Brain pericyte (primary cell): Measurements from ENCODE around the gene FSTL4.
"Not testable (repeated sequence)": the region's sequence is repeated elsewhere in the genome, so short reads cannot be mapped to it uniquely, and the experiment has no call there.

Experiments used
- DNase-seq: peaks from one replicate; pipeline ENCODE4 v3.0.0-alpha.2; 2012; ENCODE audit warnings: low read depth, low spot score

The FSTL4 gene

DNA sequence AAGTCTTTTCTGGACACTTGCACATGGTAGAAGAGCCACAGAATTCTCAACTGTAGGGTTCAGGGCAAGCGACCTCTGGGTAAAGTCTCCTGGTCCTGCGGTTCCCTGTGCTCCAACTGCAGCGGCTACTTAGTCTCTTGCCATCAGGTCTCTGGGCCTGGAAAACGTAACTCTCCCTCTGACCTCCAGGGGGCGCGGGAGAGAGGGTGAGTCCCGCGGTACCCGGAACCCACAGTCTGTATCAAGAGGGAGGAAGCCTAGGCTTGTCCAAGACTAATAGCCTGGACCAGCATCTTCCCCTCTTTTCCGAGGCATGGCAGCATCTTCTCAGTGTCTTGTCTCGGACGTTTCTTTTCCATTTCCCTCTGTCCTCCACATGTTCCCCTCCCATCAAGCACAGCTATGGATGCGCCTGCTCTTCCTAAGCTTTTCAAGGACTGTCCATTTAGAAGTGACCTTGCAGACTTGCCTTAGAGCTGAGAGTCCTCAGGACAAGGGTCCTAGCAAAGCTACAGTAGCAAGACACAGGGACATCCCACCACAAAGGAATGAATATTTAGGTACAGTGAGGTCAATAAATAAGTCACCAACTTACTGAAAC is 59.3 kb downstream of the FSTL4 start:
- DNase-seq: no peak

DNA sequence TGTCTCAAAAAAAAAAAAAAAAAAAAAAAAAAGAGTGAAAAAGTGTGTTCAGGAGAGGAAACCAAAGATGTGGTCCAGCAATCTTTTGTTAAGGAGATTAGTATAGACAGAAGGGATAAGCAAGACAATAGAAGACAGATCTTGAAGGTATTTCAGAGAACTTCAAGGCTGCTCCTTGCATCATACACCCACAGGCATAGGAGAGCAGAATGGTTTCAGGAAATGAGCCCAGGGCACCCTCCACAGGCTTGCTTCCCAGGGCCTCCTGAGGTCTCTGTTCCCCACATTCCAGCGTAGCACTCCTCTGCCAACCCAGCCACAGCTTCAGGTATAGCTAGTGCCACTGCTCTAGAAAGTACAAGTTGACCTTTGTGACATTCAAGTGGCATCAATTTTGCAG is 65.8 kb downstream of the FSTL4 start:
- DNase-seq: no peak

GRCh38 chr5:133544346-133544745 is 68.0 kb downstream of the FSTL4 start:
- no peak for DNase-seq

- DNase-seq: no peak
Observed at GRCh38 chr5:133539818-133540217, 72.5 kb downstream of the FSTL4 start.

DNA sequence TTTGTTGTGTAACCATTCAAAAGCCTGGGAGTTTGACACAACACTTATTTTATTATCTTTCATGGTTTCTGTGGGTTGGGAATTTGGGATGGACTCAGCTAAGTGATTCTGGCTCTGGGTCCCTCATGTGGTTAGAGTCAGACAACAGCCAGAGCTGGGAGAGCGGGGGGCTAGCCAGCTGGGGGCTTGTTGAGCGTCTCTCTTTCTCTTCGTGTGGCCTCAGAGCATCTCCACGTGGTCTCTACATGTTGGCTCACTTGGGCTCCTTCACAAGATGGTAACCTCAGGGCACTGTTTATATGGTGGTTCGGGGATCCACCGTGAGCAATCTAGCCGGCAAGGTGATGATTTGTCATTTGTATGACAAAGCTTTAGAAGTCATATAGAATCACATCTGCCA is 73.6 kb downstream of the FSTL4 start:
- DNase-seq: no peak

DNA sequence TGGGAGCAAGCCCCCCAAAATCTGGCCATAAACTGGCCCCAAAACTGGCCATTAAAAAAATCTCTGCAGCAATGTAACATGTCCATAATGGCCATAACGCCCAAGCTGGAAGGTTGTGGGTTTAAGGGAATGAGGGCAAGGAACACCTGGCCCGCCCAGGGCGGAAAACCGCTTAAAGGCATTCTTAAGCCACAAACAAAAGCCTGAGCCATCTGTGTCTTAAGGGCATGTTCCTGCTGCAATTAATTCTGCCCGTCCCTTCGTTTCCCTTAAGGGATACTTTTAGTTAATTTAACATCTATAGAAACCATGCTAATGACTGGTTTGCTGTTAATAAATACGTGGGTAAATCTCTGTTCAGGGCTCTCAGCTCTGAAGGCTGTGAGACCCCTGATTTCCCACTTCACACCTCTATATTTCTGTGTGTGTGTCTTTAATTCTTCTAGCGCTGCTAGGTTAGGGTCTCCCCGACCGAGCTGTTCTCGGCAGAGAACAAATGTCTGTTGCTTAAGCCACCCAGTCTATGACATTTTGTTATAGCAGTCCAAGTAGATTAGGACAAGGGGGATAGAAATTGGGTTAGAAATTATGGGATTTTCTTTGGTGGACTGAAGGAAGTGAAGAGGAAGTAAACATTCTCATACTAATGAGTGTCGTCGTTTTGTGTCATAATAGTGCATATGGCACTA is 77.0 kb downstream of the FSTL4 start:
- DNase-seq: not testable (repeated sequence)

DNA sequence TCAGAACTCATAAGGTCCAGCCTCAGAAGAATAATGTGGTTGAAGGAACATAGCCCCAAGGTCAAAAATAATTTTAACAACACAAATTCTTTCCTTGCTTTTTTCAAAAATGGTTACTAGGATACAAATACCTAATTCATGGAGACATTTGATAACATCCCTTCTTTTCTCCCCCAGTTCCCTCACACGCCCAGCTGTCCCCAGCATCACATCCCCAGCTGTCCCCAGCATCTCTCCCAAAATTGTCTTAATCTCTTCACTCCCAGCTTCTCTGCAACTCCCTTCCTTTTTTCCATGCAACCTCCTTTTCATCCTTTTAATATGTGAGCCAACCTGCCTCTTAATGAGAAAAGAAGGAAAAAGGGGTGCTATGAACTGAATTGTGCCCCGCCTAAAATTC is 77.8 kb downstream of the FSTL4 start:
- no peak for DNase-seq

- no peak for DNase-seq
Observed at GRCh38 chr5:133533541-133533940, 78.8 kb downstream of the FSTL4 start.

DNA sequence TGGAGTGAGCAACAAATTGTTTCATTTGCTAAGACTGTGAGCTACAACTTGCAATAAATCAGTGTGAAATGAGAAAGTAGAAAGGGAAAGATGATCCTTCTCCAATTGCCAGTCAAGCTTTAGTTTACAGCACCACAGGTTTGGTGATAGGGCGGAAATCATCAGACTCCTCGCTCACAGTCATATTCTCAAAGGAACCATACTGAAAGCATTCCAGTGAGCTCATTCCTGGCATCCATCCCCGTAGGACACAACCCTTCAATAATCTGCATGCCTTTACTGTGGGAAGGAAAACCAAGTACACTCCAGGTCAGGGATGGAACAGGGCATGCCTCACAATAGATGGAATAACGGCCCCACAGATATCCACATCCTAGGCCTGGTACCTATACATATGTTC is 80.7 kb downstream of the FSTL4 start:
- DNase-seq: no peak

DNA sequence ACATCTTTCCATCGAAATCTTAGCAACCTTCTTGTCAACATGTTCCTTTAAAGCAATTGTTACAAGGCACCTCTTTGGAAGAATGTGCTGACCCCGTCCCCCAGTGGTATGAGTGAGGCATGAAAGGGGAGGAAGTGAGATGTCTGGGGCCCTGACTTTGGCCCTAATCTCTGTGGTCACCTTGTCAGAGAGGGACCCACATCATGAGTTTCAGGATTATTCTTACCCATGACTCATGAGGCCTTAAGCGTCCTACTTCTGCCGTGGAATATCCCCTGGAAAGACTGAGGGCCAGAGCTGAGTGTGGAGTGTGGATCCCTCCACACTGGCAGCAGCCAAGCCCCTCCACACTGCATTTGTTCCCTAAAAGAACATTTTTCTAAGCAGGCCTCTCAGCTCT is 81.2 kb downstream of the FSTL4 start:
- DNase-seq: no peak

GRCh38 chr5:133530270-133530669 is 82.1 kb downstream of the FSTL4 start:
- no peak for DNase-seq

DNA sequence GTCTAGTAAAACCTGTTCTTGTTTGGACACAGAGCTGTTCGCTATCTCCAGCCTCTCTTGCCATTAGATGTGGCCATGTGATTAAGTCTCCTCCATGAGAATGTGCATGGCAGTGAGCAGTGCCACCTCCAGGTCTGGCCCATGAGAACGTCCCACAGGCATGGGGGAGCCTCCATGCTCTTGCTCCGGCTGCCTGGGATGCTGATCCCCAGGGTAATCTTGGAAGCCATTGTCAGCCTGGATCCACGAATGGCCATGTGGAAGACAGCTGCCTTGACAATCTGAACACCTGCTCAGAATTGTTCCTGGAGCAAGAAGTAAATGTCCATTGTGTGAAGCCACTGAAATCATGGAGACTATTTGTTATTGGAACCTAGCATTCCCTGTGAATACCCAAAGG is 83.5 kb downstream of the FSTL4 start:
- DNase-seq: no peak

DNA sequence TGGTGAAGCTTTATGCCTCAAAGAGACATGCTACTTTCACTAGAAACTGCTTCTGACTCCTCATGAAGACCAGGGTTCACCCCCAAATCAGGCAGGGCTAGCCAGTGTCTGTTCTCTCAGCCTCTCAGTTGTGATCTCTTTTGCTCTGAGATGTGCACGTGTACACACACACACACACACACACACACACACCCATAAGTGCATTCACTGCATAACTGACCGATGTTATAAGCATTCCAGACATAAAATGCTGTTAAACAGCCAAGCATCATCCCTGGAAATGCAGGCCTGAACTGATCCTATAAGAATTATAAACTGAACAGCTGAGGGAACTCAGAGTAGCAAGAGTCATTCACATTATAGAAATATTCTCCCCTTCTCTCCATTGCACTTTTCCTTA is 85.0 kb downstream of the FSTL4 start:
- DNase-seq: no peak

DNA sequence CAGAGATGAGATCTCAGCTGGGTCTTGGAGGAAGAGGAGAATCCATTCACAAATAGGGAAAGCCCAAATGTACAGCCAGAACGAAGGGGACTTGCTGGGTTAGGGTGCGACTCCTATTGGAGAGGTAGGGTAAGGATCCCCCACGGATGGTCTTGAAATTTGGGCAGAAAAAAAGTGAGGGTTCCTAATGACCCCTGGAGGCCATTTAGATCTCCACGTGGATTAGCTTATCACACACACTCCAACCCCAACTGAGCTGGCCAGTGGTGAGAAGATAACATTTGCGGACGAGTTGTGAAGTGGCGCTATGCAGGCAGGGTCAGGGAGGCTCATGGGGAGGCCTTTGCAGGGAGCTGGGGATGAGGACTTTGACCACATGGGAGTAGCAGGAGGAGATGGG is 86.0 kb downstream of the FSTL4 start:
- no peak for DNase-seq

GRCh38 chr5:133525126-133525525 is 87.2 kb downstream of the FSTL4 start:
- DNase-seq: no peak

DNA sequence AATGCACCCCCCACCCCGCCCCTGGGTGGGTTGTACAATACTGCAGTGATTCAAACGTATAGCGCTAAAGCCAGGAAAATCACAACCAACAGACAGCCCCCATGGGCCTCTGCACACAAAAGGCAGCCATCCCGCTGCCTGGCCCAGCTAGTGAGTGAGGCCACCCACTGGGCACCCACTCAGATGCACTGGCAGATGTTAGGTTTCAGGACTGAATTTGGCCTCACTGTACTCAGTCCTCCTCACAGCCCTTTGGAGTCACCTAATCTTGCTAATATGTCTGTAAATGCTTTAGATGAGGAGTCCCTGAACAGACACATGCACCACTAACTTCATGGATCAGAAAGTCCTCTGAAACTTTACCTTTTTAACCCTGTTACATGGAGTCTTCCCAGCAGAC is 87.7 kb downstream of the FSTL4 start:
- no peak for DNase-seq

GRCh38 chr5:133523961-133524586 is 88.3 kb downstream of the FSTL4 start:
- no peak for DNase-seq

DNA sequence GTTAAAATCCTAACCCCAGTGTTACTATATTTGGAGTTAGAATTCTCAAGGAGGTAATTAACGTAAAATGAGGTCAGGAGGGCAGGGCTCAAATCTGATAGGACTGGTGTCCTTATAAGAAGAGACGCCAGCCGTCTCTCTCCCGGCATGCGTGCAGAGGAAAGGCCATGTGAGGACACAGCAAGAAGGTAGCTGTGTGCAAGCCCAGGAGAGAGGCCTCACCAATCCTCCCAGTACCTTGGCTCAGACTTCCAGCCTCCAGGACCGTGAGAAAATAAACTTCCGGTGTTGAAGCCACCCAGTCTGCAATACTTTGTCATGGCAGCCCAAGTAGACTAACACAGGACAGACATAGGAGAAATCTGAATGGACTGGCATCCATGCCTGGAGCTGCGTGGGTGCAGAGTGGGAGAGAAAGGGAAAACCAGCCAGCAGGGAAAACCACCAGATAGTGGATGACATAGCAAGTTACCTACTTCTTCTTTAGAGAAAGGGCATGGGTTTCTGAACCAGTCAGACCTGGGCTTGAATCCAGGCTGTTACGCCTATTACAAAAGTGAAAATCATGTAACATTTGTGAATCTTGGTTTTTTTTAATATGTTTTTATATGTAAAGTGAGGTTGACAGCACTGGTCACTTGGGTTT is 89.2 kb downstream of the FSTL4 start:
- DNase-seq: no peak

DNA sequence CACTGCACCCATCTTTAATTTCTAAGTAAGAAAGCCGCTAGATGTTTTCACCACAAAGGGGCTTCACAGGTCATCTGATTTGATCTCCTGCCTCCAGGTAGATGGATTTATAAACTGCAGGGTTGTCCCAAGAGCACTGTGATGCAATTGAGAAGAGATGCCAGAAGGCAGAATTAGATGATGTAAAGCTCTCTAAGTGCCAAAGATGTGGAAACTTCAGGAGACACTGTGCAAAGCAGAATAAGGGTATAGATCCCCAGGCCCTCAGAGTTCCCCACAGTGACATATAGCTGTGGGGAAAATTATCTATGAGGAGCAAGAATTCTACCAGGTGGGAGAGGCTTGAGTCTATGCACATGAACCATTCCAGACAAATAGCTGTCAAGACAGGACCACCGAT is 90.5 kb downstream of the FSTL4 start:
- no peak for DNase-seq

DNA sequence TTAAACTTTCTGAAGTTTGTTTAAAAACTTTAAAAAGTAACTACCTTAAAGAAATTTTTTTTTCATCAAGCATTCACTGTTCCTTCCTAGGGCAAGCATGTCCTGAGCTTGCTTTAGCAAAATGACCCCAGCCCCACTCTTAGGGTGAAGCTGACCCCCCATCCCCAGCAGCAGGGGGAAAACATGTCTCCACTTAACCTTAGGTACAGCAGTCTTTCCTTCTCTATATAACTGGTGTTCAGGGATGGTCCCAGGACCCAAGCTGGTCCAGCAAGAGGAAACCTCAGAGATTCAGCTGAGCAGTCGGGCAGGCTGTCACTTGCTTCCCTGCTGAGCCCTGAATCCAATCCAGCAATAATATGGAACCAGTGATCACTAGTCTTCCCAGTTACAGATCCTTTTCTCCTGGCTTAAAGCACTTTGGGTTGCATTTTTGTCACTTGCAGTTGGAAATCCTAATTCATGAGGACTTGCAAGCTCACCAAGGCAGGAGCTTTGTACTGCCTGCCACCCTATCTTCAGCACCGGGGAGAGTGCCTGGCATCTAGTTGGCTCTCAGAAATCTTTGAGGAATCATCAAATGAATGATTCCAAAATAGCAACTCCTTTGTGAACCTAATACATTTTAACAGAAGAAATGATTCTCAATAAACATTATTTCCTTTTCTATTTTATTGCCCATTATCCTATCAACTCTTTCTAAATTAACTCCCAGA is 91.2 kb downstream of the FSTL4 start:
- DNase-seq: no peak

DNA sequence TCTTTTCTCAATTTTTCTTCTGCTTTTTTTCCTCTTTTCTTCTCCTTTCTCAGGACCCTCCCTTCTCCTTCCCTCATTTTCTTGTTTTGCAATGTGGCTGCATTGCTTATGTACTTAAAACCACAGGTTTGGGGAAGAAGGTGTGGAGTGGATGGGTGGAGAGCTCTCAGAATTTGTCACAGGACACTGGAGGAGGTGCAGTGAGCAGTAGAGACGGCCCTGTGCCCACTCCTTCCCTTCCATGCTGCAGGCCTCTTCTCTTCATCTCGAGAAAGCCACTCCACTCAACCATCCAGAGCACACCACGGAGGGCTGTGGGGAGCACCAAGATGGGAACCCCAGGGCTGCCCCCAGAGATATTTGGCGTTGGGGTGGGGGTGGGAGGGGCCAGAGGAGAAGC is 92.3 kb downstream of the FSTL4 start:
- no peak for DNase-seq

GRCh38 chr5:133519191-133519590 is 93.2 kb downstream of the FSTL4 start:
- no peak for DNase-seq
